CD4-positive, alpha-beta T cell treated with Interleukin-4 for 4 hours (primary cell): ENCODE data around the gene FN1.
"Not testable (repeated sequence)": the region's sequence is repeated elsewhere in the genome, so short reads cannot be mapped to it uniquely, and the experiment has no call there.

Source experiments
- DNase-seq: peaks from one replicate; pipeline ENCODE4 v3.0.0-alpha.2; 2020

Gene FN1

GRCh38 chr2:215421859-215422461 is 13.9 kb downstream of the FN1 start:
- DNase-seq, result no peak

GRCh38 chr2:215420471-215420935 is 15.4 kb downstream of the FN1 start:
- DNase-seq, result no peak

GRCh38 chr2:215419769-215420470 is 15.9 kb downstream of the FN1 start:
- DNase-seq, result no peak

DNA sequence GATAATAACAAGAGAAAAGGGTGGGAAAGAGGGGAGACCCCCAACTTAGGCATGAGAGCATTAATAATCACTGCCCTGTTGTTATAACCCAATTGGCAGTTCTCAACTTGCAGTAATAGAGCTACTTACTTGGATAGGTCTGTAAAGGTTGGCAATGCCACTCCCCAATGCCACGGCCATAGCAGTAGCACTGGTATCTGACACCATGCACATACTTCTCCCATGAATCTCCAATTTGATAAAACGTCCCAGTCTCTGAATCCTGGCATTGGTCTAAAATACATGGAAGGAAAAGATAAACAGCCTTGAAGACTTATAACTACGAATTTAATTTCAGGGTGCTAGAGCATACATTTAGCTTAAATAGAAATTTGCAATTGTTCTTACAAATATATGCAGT is 16.8 kb downstream of the FN1 start:
- no peak for DNase-seq

DNA sequence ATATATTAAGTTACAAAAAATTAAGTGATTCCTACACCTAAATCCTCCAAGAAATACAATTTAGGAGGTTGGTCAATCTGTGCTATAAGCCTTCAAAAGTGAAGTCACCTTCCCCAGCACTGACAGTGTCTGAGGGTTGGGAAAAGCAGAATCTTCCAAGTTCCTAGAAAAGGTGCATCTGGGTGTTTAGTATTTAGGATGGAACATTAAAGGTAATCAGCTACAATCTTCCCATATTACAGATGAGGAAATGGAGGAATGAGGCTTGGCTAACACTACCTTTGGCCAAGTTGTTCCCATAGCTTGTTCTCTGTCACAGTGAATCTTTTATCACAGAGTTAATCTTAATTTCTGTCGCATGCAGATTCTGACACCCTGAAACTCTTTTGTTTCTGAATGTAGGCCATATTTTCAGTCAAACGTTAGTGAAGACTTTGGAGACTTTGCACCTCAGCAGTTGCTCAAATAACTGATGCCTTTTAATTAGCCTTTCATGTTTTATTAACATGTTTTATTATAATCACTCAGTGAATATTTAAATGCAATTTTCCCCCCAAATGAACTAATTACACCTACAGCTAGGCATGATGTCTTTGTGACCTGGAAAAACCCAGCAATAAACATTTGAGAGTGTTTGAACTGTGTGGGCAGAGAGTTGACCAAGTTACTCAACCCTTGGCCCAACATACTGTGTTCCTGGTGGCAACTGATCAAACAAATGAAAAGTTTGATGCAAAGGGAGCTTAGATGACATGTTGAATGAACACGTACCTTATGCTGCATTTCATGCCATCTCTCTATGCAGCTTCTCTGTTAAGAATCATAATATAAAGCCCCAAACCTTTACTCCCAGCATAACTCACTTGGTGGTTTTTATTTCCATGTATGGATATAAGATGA is 17.6 kb downstream of the FN1 start:
- DNase-seq, result no peak

GRCh38 chr2:215417400-215417951 is 18.4 kb downstream of the FN1 start:
- no peak for DNase-seq

DNA sequence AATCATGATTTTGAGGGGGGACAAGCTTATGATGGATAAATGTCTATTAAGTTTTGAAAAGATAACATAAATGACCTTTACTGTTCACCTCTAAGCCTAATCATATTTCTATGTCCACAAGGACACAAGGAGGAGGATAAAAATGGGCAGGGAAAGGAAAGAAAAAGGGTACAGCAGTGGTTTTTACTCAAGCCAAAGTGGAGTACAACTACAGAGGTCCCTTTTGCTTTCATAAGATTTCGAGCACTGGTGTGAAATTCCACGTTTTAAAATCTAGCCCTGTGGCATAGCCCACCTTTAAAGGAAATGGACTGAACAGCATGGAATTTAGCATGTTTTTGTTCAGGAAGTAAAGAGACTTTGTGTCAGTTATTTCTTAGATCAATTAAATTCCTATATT is 19.2 kb downstream of the FN1 start:
- no peak for DNase-seq

DNA sequence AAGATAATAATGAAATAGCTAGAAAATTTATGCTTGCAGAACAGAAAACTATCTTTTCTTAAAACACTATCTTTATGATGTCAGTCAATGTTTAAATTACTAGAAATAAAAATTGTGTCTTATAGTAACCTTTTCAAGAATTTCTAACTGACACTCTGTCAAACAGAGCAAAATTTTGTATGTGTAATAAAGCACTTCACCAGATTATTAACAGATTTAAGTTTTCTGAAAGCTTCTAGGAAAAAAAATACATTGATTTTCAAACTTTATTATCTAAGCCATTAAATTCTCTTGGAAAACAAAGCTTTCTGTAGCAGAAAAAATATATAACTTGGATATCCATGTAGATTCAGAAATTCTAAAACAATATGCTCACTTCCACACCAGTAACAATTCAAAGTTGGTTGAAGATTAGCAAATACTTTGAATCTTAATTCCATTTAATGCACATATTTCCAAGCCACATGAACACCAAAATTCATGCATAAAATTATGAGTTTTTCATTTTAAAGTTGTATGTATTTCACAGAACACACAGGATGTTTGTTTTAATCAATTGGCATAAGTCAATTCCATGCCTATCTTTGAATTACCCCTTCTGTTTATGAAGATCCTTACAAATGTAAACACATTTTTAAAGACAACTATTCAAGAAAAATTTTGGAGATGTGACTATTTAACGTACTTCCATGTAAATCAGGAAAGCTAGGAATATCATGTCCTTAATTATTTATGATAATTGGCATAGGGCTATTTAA is 19.9 kb downstream of the FN1 start:
- no peak for DNase-seq

DNA sequence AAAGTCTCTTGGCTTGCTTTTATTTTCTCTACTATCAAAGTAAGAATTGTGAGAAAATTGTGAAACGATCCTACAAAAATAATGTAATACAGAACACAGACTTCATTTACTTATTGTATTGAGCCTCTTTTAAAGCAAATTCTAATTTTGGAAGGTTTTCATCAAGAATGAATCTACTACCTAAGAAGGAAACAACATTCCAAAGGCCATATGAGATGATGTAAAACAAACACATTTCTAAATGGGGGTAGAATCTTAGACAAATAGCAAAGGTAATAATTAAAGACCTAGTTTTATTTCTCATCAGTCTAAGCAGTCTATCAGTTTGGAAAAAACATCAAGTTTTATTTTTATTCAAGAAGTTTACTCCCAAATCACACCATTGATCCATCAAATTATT is 20.6 kb downstream of the FN1 start:
- DNase-seq, result no peak

DNA sequence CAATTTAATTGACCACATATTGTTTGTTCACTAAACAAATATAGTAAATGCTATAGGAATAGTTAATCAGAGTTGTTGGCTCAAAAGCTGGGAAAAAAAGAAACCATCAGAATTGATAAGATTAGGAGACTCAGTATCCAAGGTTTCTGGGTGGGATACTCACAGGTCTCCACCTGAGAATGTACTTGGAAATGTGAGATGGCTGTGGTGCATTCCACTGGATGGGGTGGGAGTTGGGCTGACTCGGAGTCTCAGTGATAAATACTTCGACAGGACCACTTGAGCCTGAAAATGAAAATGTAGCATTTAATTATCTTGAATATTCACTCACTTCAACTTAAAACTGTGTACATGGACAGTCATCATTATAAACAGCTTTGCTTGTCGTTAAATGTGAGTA is 21.2 kb downstream of the FN1 start:
- DNase-seq, result no peak

DNA sequence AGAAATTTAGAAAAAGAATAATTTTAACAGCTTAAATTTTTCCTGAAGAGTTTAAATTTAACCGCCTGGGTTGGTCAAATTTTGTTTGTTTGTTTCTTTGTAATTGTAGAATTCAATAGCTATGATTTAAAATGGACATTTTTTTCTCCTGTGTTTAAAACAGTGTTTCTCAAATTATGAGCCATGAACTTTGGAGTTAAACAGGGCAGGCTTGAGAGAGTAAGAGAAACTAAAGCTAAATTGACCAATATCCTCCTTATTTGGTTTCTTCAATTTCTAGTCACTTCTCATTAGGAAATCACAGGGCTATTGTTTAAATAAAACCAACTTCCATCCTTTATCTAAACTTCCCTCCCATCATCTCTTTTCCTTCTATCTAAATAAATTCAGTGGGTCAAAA is 21.9 kb downstream of the FN1 start:
- DNase-seq, result no peak

GRCh38 chr2:215413484-215413777 is 22.4 kb downstream of the FN1 start:
- DNase-seq, result no peak

DNA sequence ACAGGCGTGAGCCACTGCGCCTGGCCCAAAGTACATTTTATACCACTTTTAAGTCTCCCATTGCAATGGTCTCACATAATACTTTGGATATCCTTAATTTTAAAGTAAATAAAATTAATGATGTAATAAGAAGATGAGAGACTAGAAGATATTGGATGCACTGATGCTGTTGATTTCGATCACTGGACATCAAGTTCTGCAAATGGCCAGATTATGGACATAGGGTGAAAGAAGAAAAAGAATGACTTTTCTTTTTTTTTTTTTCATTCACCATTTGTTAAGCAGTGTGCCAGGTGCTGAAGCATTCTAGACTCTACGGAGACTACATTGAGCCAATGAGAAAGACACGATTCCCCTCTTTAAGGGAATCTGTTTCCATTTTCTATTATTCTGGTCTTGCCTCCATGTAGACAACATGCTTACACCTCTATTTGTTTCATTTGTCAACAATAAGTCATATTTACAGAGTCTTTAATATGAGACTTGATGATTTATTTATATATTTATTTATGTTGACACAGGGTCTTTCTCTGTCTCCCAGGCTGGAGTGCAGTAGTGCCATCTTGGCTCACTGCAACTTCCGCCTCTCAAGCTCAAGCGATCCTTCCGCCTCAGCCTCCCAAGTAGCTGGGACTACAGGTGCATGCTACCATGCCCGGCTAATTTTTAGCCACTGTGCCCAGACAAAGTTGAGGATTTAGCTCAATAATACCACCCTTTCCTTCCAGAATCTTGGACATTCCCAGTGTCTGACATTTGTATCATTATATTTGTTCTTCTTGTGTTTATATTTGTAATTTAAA is 23.7 kb downstream of the FN1 start:
- DNase-seq, result no peak

- no peak for DNase-seq
Observed at GRCh38 chr2:215410932-215411285, 25.0 kb downstream of the FN1 start.

- not testable (repeated sequence) for DNase-seq
Observed at GRCh38 chr2:215410181-215410931, 25.5 kb downstream of the FN1 start.

DNA sequence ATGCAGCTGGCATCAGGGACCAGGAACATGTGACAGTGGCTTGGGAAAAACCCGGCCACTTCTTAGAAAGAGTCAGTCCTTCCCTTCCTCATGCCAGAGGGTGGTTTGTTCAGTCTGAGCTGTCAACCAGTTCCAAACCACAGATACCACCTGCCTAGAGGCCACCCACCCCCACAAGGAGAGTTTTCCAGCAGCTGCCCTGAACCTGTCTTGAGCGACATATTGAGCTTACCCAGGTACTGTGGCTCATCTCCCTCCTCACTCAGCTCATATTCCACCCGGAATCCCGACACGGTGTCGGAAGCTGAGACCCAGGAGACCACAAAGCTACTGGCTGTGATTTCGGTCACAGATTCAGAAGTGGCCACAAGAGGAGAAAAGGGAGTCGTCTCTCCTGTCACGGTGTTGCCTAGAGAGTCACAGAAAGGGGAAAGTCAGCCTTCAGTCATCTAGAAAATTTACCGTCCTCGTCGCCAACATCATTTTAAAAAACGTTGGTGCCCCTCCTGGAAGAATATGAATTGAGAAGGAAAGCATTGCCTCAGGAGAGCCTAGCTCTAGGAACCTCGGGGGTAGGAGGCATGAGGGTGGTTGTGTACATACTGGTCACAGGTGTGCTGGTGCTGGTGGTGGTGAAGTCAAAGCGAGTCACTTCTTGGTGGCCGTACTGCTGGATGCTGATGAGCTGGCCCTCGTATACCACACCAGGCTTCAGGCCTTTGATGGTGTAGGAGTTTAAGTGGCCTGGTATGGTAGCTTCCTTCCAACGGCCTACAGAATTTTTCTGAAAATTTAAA is 26.3 kb downstream of the FN1 start:
- no peak for DNase-seq

- not testable (repeated sequence) for DNase-seq
Observed at GRCh38 chr2:215408441-215408840, 27.4 kb downstream of the FN1 start.

- no peak for DNase-seq
Observed at GRCh38 chr2:215407590-215408264, 28.1 kb downstream of the FN1 start.

- DNase-seq, result no peak
Observed at GRCh38 chr2:215407061-215407460, 28.8 kb downstream of the FN1 start.
